ENCODE measurements around the gene ALS2CL. TPM values are rescaled to one million over a fixed set of nuclear protein-coding genes. Genes with fewer than 3 reads are reported as not detected.

Gene ALS2CL
- total and polyA plus RNA-seq, 8 donors, result 7.6 to 74.4 (median 12.7) TPM

DNA sequence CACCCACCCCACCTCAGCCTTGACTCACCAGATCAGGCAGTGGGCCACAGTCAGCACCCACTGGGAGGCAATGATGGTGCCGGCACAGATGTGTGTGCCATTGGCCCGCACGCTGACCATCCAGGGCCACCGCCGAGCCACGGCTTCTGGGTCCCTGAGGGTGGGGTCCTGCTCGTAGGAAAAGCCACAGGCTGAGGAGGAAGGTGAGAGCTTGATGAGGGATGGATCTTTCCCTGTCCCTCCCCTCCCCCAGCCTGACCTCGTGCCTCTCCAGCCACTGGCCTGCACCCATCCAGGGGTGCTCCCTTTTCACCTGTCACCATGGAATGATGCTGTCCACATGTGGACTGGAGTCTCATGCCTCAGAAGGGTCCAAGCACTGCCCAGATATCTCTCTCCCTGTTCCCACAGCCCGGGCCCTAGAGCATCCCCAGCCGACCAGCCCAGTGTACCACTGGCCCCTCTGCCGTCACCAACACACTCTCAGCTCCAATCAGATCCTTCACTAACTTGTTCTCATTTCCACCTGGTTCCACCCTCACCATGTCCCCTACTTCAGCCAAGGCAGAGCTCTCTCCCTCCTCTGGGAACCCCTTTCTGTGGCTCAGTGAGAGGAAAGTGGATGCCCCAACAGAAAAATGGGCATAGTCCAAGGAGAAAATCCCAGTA, 22.2 kb upstream of the ALS2CL start:
- Histone ChIP-seq H3K36me3 (no peaks in the 10 kb centered on the region), H3K4me3 (no peak overlapping the region), H3K27me3 (peaks cover 0 to 22% of the 10 kb centered on the region in 2 donors), H3K27ac (no peak overlapping the region), H3K9me3 (no peaks in the 10 kb centered on the region), H3K4me1 (no peaks in the 10 kb centered on the region)
- intact Hi-C loops (cut with DNase I), result no loop called here
- no peak for ATAC-seq
- TF ChIP-seq, protein P1, sequence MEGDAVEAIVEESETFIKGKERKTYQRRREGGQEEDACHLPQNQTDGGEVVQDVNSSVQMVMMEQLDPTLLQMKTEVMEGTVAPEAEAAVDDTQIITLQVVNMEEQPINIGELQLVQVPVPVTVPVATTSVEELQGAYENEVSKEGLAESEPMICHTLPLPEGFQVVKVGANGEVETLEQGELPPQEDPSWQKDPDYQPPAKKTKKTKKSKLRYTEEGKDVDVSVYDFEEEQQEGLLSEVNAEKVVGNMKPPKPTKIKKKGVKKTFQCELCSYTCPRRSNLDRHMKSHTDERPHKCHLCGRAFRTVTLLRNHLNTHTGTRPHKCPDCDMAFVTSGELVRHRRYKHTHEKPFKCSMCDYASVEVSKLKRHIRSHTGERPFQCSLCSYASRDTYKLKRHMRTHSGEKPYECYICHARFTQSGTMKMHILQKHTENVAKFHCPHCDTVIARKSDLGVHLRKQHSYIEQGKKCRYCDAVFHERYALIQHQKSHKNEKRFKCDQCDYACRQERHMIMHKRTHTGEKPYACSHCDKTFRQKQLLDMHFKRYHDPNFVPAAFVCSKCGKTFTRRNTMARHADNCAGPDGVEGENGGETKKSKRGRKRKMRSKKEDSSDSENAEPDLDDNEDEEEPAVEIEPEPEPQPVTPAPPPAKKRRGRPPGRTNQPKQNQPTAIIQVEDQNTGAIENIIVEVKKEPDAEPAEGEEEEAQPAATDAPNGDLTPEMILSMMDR (IDR thresholded peaks at IDR 0.05), result no peak
- DNase-seq, result no peak

DNA sequence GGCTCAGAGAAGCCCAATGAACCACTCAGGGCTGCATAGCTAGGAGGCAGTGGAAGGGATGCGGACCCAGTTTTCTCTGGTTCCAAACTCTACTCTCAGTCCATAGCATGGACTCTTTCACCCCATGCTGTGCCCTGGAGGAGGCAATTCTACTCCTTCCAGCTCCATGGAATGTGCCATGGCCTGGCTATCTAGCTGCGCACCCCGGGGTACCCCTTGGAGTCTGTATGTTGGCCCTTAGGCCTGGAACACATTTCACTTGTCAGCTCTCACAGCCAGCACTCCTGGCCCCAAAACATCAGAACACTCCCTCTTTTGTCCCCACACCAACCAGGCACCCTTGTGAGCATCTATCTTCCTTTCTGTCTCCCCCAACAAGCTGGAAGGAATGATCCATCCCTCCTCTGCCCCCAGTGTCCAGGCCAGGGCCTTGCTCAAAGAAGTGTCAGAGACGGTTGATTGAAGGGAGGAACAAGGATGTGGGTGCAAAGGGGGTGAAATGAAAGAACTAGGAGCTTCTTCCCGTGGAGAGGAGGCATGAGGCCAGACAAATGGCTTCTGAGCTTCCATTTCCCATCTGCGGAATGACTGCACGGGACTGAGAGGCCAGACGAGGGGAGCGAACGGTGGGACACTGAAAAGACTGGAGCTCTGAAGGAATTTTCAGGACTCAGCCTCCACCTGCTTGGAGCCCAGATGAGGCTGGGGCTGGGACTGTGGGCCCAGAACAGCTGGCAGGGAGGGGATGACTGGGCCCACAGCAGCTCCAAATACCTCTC, 21.4 kb upstream of the ALS2CL start:
- Histone ChIP-seq H3K27ac (no peak overlapping the region), H3K9me3 (no peaks in the 10 kb centered on the region), H3K4me3 (no peak overlapping the region), H3K4me1 (no peaks in the 10 kb centered on the region), H3K36me3 (no peaks in the 10 kb centered on the region), H3K27me3 (peaks cover 0 to 18% of the 10 kb centered on the region in 2 donors)
- ATAC-seq (no peak), DNase-seq (no peak)
- TF ChIP-seq, protein P1 (IDR thresholded peaks at IDR 0.05), result no peak
- intact Hi-C loops (cut with DNase I), result no loop called here

DNA sequence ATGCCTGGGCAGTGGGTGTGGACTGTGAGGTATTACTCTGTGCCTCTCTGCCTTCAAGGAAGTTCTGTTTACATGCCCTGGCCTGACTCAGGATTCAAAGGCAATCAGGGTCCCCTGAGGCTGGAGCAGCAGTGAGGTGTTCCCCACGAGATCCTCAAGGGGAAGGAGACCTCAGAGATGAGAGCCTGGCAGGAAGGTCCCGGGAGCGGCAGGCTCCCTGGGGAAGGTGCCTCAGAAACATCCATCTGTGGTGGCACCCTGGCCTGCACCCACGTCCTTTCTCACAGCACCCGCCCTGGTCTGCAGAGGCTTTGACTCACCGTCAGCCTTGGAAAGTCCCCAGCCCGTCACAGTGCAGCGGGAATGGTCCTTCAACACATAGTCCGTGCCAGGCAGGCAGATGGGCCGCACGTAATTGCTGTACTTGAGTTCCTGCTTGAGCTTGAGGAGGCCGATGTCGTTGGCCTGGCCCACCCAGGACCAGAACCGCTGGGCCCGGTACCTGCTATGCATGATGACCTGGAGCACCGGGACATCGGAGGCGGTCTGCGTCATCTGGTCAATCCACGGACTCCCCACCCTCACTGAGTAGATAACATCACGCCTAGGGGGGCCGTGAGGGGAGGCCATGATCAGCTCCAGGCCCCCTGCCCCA, 20.5 kb upstream of the ALS2CL start:
- ATAC-seq (peak; percentile 85), DNase-seq (no peak)
- H3K27ac ChIP-seq, result no peak overlapping the region
- no peaks in the 10 kb centered on the region for H3K4me1 ChIP-seq
- no peaks in the 10 kb centered on the region for H3K9me3 ChIP-seq
- TF ChIP-seq, protein P1 (IDR thresholded peaks at IDR 0.05), result no peak
- intact Hi-C loops (cut with DNase I), result no loop called here
- no peaks in the 10 kb centered on the region for H3K36me3 ChIP-seq
- peaks cover 0 to 15% of the 10 kb centered on the region in 2 donors for H3K27me3 ChIP-seq
- no peak overlapping the region for H3K4me3 ChIP-seq

DNA sequence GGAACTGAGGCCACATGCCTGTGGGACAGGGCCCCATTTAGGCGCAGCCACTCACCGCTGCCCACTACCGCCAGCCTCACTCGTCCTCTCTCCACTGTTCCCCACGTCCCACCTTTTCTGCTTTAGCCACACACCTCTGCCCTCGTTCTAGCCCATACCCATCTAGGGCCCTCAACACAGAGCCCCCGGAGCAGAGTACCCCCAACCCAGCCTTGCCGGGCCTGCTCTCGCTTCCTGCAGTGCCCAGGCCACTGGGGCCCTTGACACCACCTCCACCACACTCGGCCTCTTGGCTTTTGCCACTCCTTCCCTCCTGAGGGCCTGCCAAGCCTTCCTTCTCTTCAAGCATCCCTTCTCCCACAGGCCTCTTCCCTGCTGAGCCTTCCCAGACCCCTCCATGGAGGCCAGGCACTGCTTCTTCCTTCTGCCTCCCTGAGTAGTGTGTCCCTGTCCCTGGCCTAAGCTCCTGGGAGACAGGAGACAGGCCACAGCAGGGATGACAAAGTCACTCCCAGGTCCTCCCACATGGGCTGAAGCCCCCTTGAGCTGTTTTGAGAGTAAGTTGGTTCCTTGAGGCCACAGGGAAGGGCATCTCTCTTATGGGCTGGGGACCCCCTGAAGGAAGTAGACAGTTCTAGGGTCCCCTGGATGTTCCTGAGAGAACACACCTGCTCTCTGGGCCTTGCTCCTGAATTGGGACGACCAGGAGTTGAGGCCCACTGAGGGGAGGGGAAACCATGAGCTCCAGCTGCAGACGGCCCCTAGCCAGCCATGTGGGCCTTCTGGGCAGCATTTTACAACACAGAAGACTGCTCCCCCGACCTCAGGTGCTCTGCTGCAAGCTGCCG, 19.8 kb upstream of the ALS2CL start:
- intact Hi-C loops (cut with DNase I), result no loop called here
- no peak for ATAC-seq

More for the DNA sequence above, 19.8 kb upstream of the ALS2CL start:
- Histone ChIP-seq H3K4me3 (no peak overlapping the region), H3K9me3 (no peaks in the 10 kb centered on the region), H3K27me3 (peaks cover 0 to 15% of the 10 kb centered on the region in 2 donors), H3K27ac (no peak overlapping the region), H3K36me3 (no peaks in the 10 kb centered on the region), H3K4me1 (no peaks in the 10 kb centered on the region)
- TF ChIP-seq, protein P1 (IDR thresholded peaks at IDR 0.05), result no peak
- DNase-seq, result no peak
